ENCODE data around the gene NLE1. TPM values are rescaled to one million over a fixed set of nuclear protein-coding genes. Genes with fewer than 3 reads are reported as not detected.

The NLE1 gene
- polyA plus RNA-seq, 1 donor (not counting 4 experiments of a cell fraction or from before 2014, with no cell fraction given), result 13.5 TPM

GRCh38 chr17:35138218-35138617, 3.9 kb downstream of the NLE1 start:
- FAIRE-seq (no peak), DNase-seq (ENCODE audit: low read depth, low spot score) (no peak)
- no peaks in the 10 kb centered on the region for H3K27me3 ChIP-seq (ENCODE audit: control insufficient read depth, extremely low read depth, insufficient read depth, low read length)
- peaks cover 35 to 53% of the 10 kb centered on the region in 2 experiments for H3K36me3 ChIP-seq (ENCODE audit: control insufficient read depth in 2 of 2, extremely low read depth in 1 of 2, insufficient read depth in 2 of 2, low read length in 2 of 2)
- TF ChIP-seq EZH2 (IDR thresholded peaks at IDR 0.05; ENCODE audit: low read length), result no peak
- no peak for TF ChIP-seq CTCF (optimal IDR thresholded peaks at IDR 0.05 in 1 of 3, IDR thresholded peaks at IDR 0.05 in 1 of 3, conservative IDR thresholded peaks at IDR 0.05 in 1 of 3; ENCODE audit: extremely low read depth in 1 of 3, insufficient read depth in 2 of 3, low read length in 3 of 3)
- no peak overlapping the region for H3K9ac ChIP-seq (ENCODE audit: control insufficient read depth, extremely low read depth, insufficient read depth, low read length)
- H3K9me1 ChIP-seq (ENCODE audit: control insufficient read depth, extremely low read depth, insufficient read depth, low read length), result peaks cover 2% of the 10 kb centered on the region
- no peaks in the 10 kb centered on the region for H4K20me1 ChIP-seq (ENCODE audit: control insufficient read depth, extremely low read depth, insufficient read depth, low read length)
- no peaks in the 10 kb centered on the region for H3K9me3 ChIP-seq (ENCODE audit: control insufficient read depth, low read depth, low read length)
- H3K4me2 ChIP-seq (ENCODE audit: control insufficient read depth, extremely low read depth, insufficient read depth, low read depth, low read length), result no peak overlapping the region
- H3K4me3 ChIP-seq (ENCODE audit: control insufficient read depth in 2 of 3, extremely low read depth in 1 of 3, insufficient read depth in 2 of 3, low read depth in 1 of 3, low read length in 3 of 3), result no peak overlapping the region
- H3K79me2 ChIP-seq (ENCODE audit: control insufficient read depth, insufficient read depth, low read length), result peaks cover 26% of the 10 kb centered on the region
- H3K4me1 ChIP-seq (ENCODE audit: control insufficient read depth, extremely low read depth, insufficient read depth, low read length), result peaks cover 4% of the 10 kb centered on the region
- H2AFZ ChIP-seq (ENCODE audit: control insufficient read depth, low read length), result no peak overlapping the region
- dilution Hi-C loops (cut with MboI; ENCODE audit: extremely low pct_ligation_motif_present, low sequenced_read_pairs), result no loop called here
- no peak overlapping the region for H3K27ac ChIP-seq (ENCODE audit: control insufficient read depth, insufficient read depth, low read length)

GRCh38 chr17:35135322-35135721, 6.8 kb downstream of the NLE1 start:
- H3K36me3 ChIP-seq (ENCODE audit: control insufficient read depth in 2 of 2, extremely low read depth in 1 of 2, insufficient read depth in 2 of 2, low read length in 2 of 2), result peaks cover 40 to 73% of the 10 kb centered on the region in 2 experiments
- peaks cover 3% of the 10 kb centered on the region for H3K9me1 ChIP-seq (ENCODE audit: control insufficient read depth, extremely low read depth, insufficient read depth, low read length)
- H3K79me2 ChIP-seq (ENCODE audit: control insufficient read depth, insufficient read depth, low read length), result peaks cover 8% of the 10 kb centered on the region
- no peaks in the 10 kb centered on the region for H3K27me3 ChIP-seq (ENCODE audit: control insufficient read depth, extremely low read depth, insufficient read depth, low read length)
- TF ChIP-seq CTCF (optimal IDR thresholded peaks at IDR 0.05 in 1 of 3, IDR thresholded peaks at IDR 0.05 in 1 of 3, conservative IDR thresholded peaks at IDR 0.05 in 1 of 3; ENCODE audit: extremely low read depth in 1 of 3, insufficient read depth in 2 of 3, low read length in 3 of 3) (no peak), EZH2 (IDR thresholded peaks at IDR 0.05; ENCODE audit: low read length) (no peak)
- H3K9ac ChIP-seq (ENCODE audit: control insufficient read depth, extremely low read depth, insufficient read depth, low read length), result no peak overlapping the region
- no peak for FAIRE-seq
- no peaks in the 10 kb centered on the region for H4K20me1 ChIP-seq (ENCODE audit: control insufficient read depth, extremely low read depth, insufficient read depth, low read length)
- DNase-seq (ENCODE audit: low read depth, low spot score), result no peak
- H3K4me3 ChIP-seq (ENCODE audit: control insufficient read depth in 2 of 3, extremely low read depth in 1 of 3, insufficient read depth in 2 of 3, low read depth in 1 of 3, low read length in 3 of 3), result no peak overlapping the region
- dilution Hi-C loops (cut with MboI; ENCODE audit: extremely low pct_ligation_motif_present, low sequenced_read_pairs), result no loop called here
- H2AFZ ChIP-seq (ENCODE audit: control insufficient read depth, low read length), result no peak overlapping the region
- H3K4me2 ChIP-seq (ENCODE audit: control insufficient read depth, extremely low read depth, insufficient read depth, low read depth, low read length), result no peak overlapping the region
- no peaks in the 10 kb centered on the region for H3K4me1 ChIP-seq (ENCODE audit: control insufficient read depth, extremely low read depth, insufficient read depth, low read length)
- H3K9me3 ChIP-seq (ENCODE audit: control insufficient read depth, low read depth, low read length), result no peaks in the 10 kb centered on the region
- H3K27ac ChIP-seq (ENCODE audit: control insufficient read depth, insufficient read depth, low read length), result no peak overlapping the region
